ENCODE data around the gene GLRA1.

DNA sequence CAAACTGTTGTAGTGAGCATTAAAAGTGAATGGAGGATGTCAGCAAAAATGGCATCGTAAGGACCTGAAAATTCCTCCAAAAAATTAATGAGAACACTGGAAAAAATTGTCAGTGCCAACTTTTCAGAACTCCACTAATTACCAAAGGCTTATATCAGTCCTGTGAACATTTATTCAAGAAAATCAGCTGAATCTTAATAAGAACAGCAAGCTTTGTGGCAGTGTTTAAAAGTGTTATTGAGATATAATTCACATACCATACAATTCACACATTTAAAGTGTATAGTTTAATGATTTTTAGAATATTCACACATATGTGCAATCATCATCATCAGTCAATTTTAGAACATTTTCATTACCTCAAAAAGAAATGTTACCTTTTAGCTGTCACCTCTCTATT lies 95.3 kb downstream of the GLRA1 start:
- TF ChIP-seq POLR2A (IDR thresholded peaks at IDR 0.05), result no peak
- TF ChIP-seq, protein P1, sequence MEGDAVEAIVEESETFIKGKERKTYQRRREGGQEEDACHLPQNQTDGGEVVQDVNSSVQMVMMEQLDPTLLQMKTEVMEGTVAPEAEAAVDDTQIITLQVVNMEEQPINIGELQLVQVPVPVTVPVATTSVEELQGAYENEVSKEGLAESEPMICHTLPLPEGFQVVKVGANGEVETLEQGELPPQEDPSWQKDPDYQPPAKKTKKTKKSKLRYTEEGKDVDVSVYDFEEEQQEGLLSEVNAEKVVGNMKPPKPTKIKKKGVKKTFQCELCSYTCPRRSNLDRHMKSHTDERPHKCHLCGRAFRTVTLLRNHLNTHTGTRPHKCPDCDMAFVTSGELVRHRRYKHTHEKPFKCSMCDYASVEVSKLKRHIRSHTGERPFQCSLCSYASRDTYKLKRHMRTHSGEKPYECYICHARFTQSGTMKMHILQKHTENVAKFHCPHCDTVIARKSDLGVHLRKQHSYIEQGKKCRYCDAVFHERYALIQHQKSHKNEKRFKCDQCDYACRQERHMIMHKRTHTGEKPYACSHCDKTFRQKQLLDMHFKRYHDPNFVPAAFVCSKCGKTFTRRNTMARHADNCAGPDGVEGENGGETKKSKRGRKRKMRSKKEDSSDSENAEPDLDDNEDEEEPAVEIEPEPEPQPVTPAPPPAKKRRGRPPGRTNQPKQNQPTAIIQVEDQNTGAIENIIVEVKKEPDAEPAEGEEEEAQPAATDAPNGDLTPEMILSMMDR (IDR thresholded peaks at IDR 0.05 in 8 of 11, conservative IDR thresholded peaks at IDR 0.05 in 3 of 11), result no peak
